Metanephros (tissue), 1 donor: Measurements from ENCODE around the gene MLST8. TPM values are rescaled to one million over a fixed set of nuclear protein-coding genes. Genes with fewer than 3 reads are reported as not detected.

Experiments
- total RNA-seq: library from RNA; depleted of rRNA; stranded (reverse); fragments of >200 nt; gene quantifications from one replicate; pipeline ENCODE4 v1.2.3, GENCODE V29; 2014

The MLST8 gene
- 31.9 TPM for total RNA-seq

GRCh38 chr16:2205104-2205966 lies at the start of gene MLST8:
Gene MLST8, plus strand, starts transcription at chr16:2205454. Its CDS starts 632 bp downstream, at chr16:2206086.

GRCh38 chr16:2196162-2196980 lies 8.9 kb upstream of the MLST8 start, which contains the start of gene CASKIN1:
Gene CASKIN1, minus strand, starts transcription at chr16:2196605. Its CDS starts 173 bp downstream, at chr16:2196432.

GRCh38 chr16:2210386-2211365 lies 5.4 kb downstream of the MLST8 start, which contains the start of gene BRICD5:
Gene BRICD5, minus strand, starts transcription at chr16:2210863. Its CDS starts 30 bp downstream, at chr16:2210833.

GRCh38 chr16:2214719-2214968 lies 9.4 kb downstream of the MLST8 start, which contains the start of gene PGP:
Gene PGP, minus strand, starts transcription at chr16:2214840. Its CDS starts 63 bp downstream, at chr16:2214777.

GRCh38 chr16:2223221-2223941 lies 18.1 kb downstream of the MLST8 start, which contains the start of gene E4F1:
Gene E4F1, plus strand, starts transcription at chr16:2223591. Its CDS starts 23 bp downstream, at chr16:2223614.

GRCh38 chr16:2236337-2237101 lies 31.3 kb downstream of the MLST8 start, which contains the start of gene DNASE1L2:
Gene DNASE1L2, plus strand, starts transcription at chr16:2236444. Its CDS starts 373 bp downstream, at chr16:2236817.

GRCh38 chr16:2251296-2252111 lies 46.2 kb downstream of the MLST8 start, which contains the start of gene ECI1:
Gene ECI1, minus strand, starts transcription at chr16:2251587. Its CDS starts 21 bp downstream, at chr16:2251566.

Other genes with a start within 250 kb of the MLST8 start
- 130 TPM for gene NDUFB10, start 245.9 kb upstream of the MLST8 start, total RNA-seq
- gene RPS2, start 240.6 kb upstream of the MLST8 start, total RNA-seq, result 2,517 TPM
- gene RNF151, start 238.6 kb upstream of the MLST8 start, total RNA-seq, result not detected
- gene TBL3, start 233.4 kb upstream of the MLST8 start, total RNA-seq, result 32.2 TPM
- gene NOXO1, start 224.0 kb upstream of the MLST8 start, total RNA-seq, result 0.47 TPM
- gene GFER, start 221.3 kb upstream of the MLST8 start, total RNA-seq, result 24.6 TPM
- 3.2 TPM for gene SYNGR3, start 215.5 kb upstream of the MLST8 start, total RNA-seq
- gene ZNF598, start 195.6 kb upstream of the MLST8 start, total RNA-seq, result 20.9 TPM
- 7.0 TPM for gene NPW, start 185.7 kb upstream of the MLST8 start, total RNA-seq
- 109 TPM for gene NHERF2, start 178.6 kb upstream of the MLST8 start, total RNA-seq
- 24.0 TPM for gene NTHL1, start 157.6 kb upstream of the MLST8 start, total RNA-seq
- gene TSC2, start 157.5 kb upstream of the MLST8 start, total RNA-seq, result 139 TPM
- gene PKD1, start 69.6 kb upstream of the MLST8 start, total RNA-seq, result 162 TPM
- gene RAB26, start 56.8 kb upstream of the MLST8 start, total RNA-seq, result 0.58 TPM
- 40.6 TPM for gene TRAF7, start 49.7 kb upstream of the MLST8 start, total RNA-seq
- 1.6 TPM for gene CASKIN1, start 8.8 kb upstream of the MLST8 start, total RNA-seq
- 5.4 TPM for gene BRICD5, start 5.4 kb downstream of the MLST8 start, total RNA-seq
- 14.0 TPM for gene PGP, start 9.4 kb downstream of the MLST8 start, total RNA-seq
- gene E4F1, start 18.1 kb downstream of the MLST8 start, total RNA-seq, result 37.2 TPM
- gene DNASE1L2, start 31.0 kb downstream of the MLST8 start, total RNA-seq, result 1.3 TPM
- 51.0 TPM for gene ECI1, start 46.1 kb downstream of the MLST8 start, total RNA-seq
- gene RNPS1, start 62.7 kb downstream of the MLST8 start, total RNA-seq, result 78.3 TPM
- 7.3 TPM for gene ABCA3, start 135.3 kb downstream of the MLST8 start, total RNA-seq
- 10.5 TPM for gene CCNF, start 224.0 kb downstream of the MLST8 start, total RNA-seq